OCI-LY7 (cell line): Measurements from ENCODE around the gene CLEC16A. TPM values are rescaled to one million over a fixed set of nuclear protein-coding genes. Genes with fewer than 3 reads are reported as not detected.

Source experiments
- BruUV-seq: library from RNA; stranded (reverse); fragments of 400-500 nt; replicated peaks from 2 replicates; lab custom pipeline; 2021; lab: Mats Ljungman, UMichigan
- CTCF ChIA-PET: fragments of 300-600 bp; sonication (Branson Sonifier 250); formaldehyde crosslinking; loops from one replicate; lab custom pipeline; 2022; ENCODE audit warnings: antibody characterized with exemption; ENCODE audit not compliant: unreplicated experiment; lab: Charles Lee
- POLR2A ChIA-PET: fragments of 300-600 bp; sonication (Branson Sonifier 250); formaldehyde crosslinking; loops from one replicate; lab custom pipeline; 2022; ENCODE audit warnings: antibody characterized with exemption; lab: Charles Lee
- DNase-seq: peaks from one replicate; pipeline ENCODE4 v3.0.0-alpha.2; 2015; ENCODE audit warnings: low spot score
- H2AFZ ChIP-seq: fragments of 200-600 bp; sonication (generic), shearing (Covaris generic); 2 replicates; pipeline ENCODE4 v1.6.1; 2014; ENCODE audit warnings: mild to moderate bottlenecking, antibody characterized with exemption, low read length, moderate library complexity
- H3K27ac ChIP-seq: fragments of 200-600 bp; sonication (generic); 2 replicates; pipeline ENCODE4 v1.5.1; 2014; ENCODE audit warnings: mixed run types, low read depth, mild to moderate bottlenecking, moderate library complexity, low read length, inconsistent platforms; ENCODE audit not compliant: poor library complexity, severe bottlenecking
- H3K36me3 ChIP-seq: fragments of 200-600 bp; sonication (generic); 2 replicates; pipeline ENCODE4 v1.6.1; 2014; ENCODE audit warnings: mild to moderate bottlenecking, antibody characterized with exemption, low read length, moderate library complexity, mixed read lengths; ENCODE audit not compliant: insufficient read depth
- H3K4me1 ChIP-seq: fragments of 200-600 bp; sonication (generic); 2 replicates; pipeline ENCODE4 v1.5.1; 2014; ENCODE audit warnings: mild to moderate bottlenecking, low read length; ENCODE audit not compliant: insufficient read depth, poor library complexity, severe bottlenecking
- H3K4me2 ChIP-seq: fragments of 200-600 bp; sonication (generic); 2 replicates; pipeline ENCODE4 v1.6.1; 2014; ENCODE audit warnings: mild to moderate bottlenecking, low read length
- H3K4me3 ChIP-seq: fragments of 200-600 bp; sonication (generic); 2 replicates; pipeline ENCODE4 v1.5.1; 2014; ENCODE audit warnings: mild to moderate bottlenecking, low read depth, low read length; ENCODE audit not compliant: poor library complexity, severe bottlenecking
- H3K79me2 ChIP-seq: fragments of 200-600 bp; sonication (generic); 2 replicates; pipeline ENCODE4 v1.6.1; 2016; ENCODE audit warnings: low read depth, mild to moderate bottlenecking, low read length, moderate library complexity, mixed read lengths; ENCODE audit not compliant: insufficient read depth
- H3K9me2 ChIP-seq: fragments of 200-600 bp; sonication (generic); 2 replicates; pipeline ENCODE4 v1.6.1; 2016; ENCODE audit warnings: mild to moderate bottlenecking, low read length, mixed read lengths; ENCODE audit not compliant: insufficient read depth
- H3K9me3 ChIP-seq: fragments of 200-600 bp; sonication (generic); 2 replicates; pipeline ENCODE4 v1.6.1; 2014; ENCODE audit warnings: mild to moderate bottlenecking, mixed run types, low read length, mixed read lengths
- H4K20me1 ChIP-seq: fragments of 200-600 bp; sonication (generic); 2 replicates; pipeline ENCODE4 v1.6.1; 2014; ENCODE audit warnings: mild to moderate bottlenecking, antibody characterized with exemption, low read length, moderate library complexity, mixed read lengths; ENCODE audit not compliant: insufficient read depth
- EZH2phosphoT487 ChIP-seq: fragments of 200-600 bp; sonication (generic); IDR thresholded peaks from 2 replicates; pipeline ENCODE4 v1.6.1; 2018; ENCODE audit warnings: low read depth, borderline replicate concordance, mild to moderate bottlenecking, mixed run types, antibody characterized with exemption, low read length, moderate library complexity, mixed read lengths
- intact Hi-C: fragments of 100-400 bp; cut with micrococcal nuclease; formaldehyde crosslinking; loops from one replicate; pipeline ENCODE4 v1.10.0; 2022; ENCODE audit not compliant: unreplicated experiment
- total RNA-seq, 2 experiments: library from RNA; depleted of rRNA in 1 of 2; stranded (reverse); fragments of >200 nt in 1 of 2; shearing (Covaris generic) in 1 of 2; gene quantifications; 2 replicates each; pipeline ENCODE4 v1.2.3, GENCODE V29; 2014 to 2022
- TF ChIP-seq, protein P1 (sequence below): fragments of 200-600 bp; sonication (generic); conservative IDR thresholded peaks from 2 replicates; pipeline ENCODE4 v1.5.1; 2014; ENCODE audit warnings: mild to moderate bottlenecking, antibody characterized with exemption, low read length, moderate library complexity, mixed read lengths

The CLEC16A gene
- total RNA-seq, 2 experiments from 2014 or later: 26.2 to 50.9 TPM

DNA sequence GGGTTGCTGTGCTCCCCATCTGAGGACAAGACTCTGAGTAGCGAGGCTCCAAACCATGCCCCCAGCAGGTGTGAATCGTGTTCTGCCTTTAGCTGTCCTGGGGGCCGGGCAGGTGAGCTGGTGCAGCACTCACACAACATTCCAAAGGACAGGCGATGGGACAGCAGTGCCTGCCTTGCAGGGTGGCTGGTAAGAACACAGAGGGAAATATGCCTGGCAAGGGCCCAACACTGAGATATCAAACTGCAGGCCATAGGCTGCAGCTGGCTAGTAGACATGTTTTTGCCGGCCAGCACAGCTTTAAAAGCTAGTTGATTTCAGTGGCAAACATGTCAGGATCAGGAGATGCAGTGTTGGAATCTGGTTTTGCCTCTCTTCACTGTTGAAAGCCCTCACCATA, 23.6 kb downstream of the CLEC16A start:
- no peak overlapping the region for H3K27ac ChIP-seq
- no TSS peak for BruUV-seq
- TF ChIP-seq, protein P1, sequence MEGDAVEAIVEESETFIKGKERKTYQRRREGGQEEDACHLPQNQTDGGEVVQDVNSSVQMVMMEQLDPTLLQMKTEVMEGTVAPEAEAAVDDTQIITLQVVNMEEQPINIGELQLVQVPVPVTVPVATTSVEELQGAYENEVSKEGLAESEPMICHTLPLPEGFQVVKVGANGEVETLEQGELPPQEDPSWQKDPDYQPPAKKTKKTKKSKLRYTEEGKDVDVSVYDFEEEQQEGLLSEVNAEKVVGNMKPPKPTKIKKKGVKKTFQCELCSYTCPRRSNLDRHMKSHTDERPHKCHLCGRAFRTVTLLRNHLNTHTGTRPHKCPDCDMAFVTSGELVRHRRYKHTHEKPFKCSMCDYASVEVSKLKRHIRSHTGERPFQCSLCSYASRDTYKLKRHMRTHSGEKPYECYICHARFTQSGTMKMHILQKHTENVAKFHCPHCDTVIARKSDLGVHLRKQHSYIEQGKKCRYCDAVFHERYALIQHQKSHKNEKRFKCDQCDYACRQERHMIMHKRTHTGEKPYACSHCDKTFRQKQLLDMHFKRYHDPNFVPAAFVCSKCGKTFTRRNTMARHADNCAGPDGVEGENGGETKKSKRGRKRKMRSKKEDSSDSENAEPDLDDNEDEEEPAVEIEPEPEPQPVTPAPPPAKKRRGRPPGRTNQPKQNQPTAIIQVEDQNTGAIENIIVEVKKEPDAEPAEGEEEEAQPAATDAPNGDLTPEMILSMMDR: no peak
- TF ChIP-seq EZH2phosphoT487: no peak
- H3K79me2 ChIP-seq: no peaks in the 10 kb centered on the region
- no peaks in the 10 kb centered on the region for H3K9me2 ChIP-seq
- no peak for DNase-seq
- CTCF ChIA-PET: interaction anchor here (0.5 to 0.7 kb wide), 3 partner anchors 238 to 1231 kb away, joined by 3 read pairs; no protein-coding TSS in a partner anchor
- H3K36me3 ChIP-seq: peaks cover 79% of the 10 kb centered on the region
- H3K4me1 ChIP-seq: peaks cover 17% of the 10 kb centered on the region
- intact Hi-C loops: no loop called here
- POLR2A ChIA-PET: interaction anchor here (0.6 to 1.0 kb wide), 2 partner anchors 12 to 1573 kb away, joined by 3 read pairs; no protein-coding TSS in a partner anchor
- H2AFZ ChIP-seq: no peak overlapping the region
- no peak overlapping the region for H3K4me2 ChIP-seq
- no peaks in the 10 kb centered on the region for H4K20me1 ChIP-seq
- H3K4me3 ChIP-seq: no peak overlapping the region
- H3K9me3 ChIP-seq: no peaks in the 10 kb centered on the region

DNA sequence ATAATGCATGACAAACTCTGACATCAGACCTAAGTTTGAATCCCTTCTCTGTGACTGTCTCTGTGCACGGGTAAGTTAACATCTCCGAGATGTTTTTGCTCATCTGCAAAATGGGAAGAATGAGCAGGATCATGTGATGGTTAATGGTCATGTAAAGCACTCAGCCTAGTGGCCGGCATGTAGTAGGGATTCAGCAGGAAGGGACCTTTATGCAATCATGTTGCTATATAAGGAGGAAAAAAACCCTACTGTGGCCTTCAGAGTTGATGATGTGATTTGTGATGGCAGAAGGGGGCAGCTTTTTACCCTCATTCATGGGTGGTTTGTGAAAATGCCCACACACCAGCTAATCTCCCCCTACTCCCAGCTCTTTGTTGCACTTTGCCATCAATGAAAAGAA, 24.1 kb downstream of the CLEC16A start:
- no peak for DNase-seq
- BruUV-seq: no TSS peak
- Histone ChIP-seq H2AFZ (no peak overlapping the region), H3K79me2 (no peaks in the 10 kb centered on the region), H3K36me3 (peaks cover 79% of the 10 kb centered on the region), H3K4me3 (no peak overlapping the region), H3K9me2 (no peaks in the 10 kb centered on the region), H3K4me1 (peaks cover 17% of the 10 kb centered on the region), H3K9me3 (no peaks in the 10 kb centered on the region), H3K27ac (no peak overlapping the region), H3K4me2 (no peak overlapping the region), H4K20me1 (no peaks in the 10 kb centered on the region)
- TF ChIP-seq EZH2phosphoT487: no peak
- TF ChIP-seq, protein P1: no peak
- ChIA-PET CTCF (interaction anchor here (0.6 to 0.7 kb wide), 2 partner anchors 300 to 1230 kb away, joined by 3 read pairs; no protein-coding TSS in a partner anchor), POLR2A (interaction anchor here (0.6 to 1.0 kb wide), 2 partner anchors 19 to 1572 kb away, joined by 3 read pairs; no protein-coding TSS in a partner anchor)
- intact Hi-C loops: no loop called here

DNA sequence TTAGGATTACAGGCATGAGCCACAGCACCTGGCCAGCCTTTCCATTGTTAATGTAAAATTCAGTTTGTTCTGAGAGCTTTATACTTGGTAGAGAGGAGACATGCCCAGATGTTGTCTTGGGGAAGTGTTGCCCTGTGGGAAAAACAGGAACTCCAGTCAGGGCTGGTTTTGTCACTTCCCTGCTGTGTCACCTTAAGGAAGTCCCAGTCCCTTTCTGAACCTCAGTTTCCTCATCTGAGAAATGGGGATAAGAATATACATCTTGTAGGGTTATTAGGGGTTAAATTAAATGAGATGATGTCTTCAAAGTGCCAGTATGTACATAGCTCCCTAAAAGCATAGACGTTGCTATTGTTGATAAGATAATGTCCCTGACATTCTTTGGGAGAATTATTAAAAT, 25.3 kb downstream of the CLEC16A start:
- BruUV-seq: no TSS peak
- Histone ChIP-seq H3K27ac (no peak overlapping the region), H3K4me2 (no peak overlapping the region), H3K36me3 (peaks cover 78% of the 10 kb centered on the region), H3K4me3 (no peak overlapping the region), H3K9me3 (no peaks in the 10 kb centered on the region), H3K9me2 (no peaks in the 10 kb centered on the region), H3K79me2 (no peaks in the 10 kb centered on the region), H4K20me1 (no peaks in the 10 kb centered on the region), H2AFZ (no peak overlapping the region), H3K4me1 (peaks cover 13% of the 10 kb centered on the region)
- CTCF ChIA-PET: no interaction called here
- POLR2A ChIA-PET: interaction anchor here (0.5 kb wide), 1 partner anchor 349 kb away, joined by 5 read pairs; no protein-coding TSS in a partner anchor
- TF ChIP-seq, protein P1: no peak
- no peak for TF ChIP-seq EZH2phosphoT487
- intact Hi-C loops: loop anchor here (2.0 to 5.0 kb wide), 2 partner anchors 385 to 403 kb away; no protein-coding TSS in a partner anchor
- DNase-seq: no peak
